Gastroesophageal sphincter (tissue), 3 donors: ENCODE measurements around the gene ANXA4.

Experiments
- POLR2A ChIP-seq, 2 donors: fragments of 450-650 bp; IDR thresholded peaks; one replicate each; pipeline ENCODE4 v1.6.1; 2017; ENCODE audit warnings: antibody characterized with exemption in 2 of 2, mild to moderate bottlenecking in 2 of 2, moderate library complexity in 1 of 2
- TF ChIP-seq, protein P1 (sequence below), 4 experiments: fragments of 200-600 bp in 2 of 4; fragments of 450-650 bp in 2 of 4; sonication (generic) in 1 of 4; IDR thresholded peaks; one replicate each; pipeline ENCODE4 v1.5.1; 2017 to 2019; ENCODE audit warnings: antibody characterized with exemption in 4 of 4, mild to moderate bottlenecking in 2 of 4, moderate library complexity in 2 of 4

DNA sequence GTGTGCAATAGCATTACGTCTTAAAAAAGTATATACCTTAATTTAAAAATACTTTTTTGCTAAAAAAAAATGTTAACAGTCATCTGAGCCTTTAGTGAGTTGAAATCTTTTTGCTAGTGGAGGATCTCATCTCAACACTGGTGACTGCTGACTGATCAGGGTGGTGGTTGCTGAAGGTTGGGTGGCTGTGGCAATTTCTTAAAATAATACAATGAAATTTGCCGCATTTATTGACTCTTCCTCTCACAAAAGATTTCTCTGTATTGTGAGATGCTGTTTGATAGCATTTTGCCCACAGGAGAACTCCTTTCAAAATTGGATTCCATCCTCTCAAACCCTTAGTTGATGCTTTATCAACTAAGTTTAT lies 46.1 kb upstream of the ANXA4 start:
- TF ChIP-seq, protein P1, sequence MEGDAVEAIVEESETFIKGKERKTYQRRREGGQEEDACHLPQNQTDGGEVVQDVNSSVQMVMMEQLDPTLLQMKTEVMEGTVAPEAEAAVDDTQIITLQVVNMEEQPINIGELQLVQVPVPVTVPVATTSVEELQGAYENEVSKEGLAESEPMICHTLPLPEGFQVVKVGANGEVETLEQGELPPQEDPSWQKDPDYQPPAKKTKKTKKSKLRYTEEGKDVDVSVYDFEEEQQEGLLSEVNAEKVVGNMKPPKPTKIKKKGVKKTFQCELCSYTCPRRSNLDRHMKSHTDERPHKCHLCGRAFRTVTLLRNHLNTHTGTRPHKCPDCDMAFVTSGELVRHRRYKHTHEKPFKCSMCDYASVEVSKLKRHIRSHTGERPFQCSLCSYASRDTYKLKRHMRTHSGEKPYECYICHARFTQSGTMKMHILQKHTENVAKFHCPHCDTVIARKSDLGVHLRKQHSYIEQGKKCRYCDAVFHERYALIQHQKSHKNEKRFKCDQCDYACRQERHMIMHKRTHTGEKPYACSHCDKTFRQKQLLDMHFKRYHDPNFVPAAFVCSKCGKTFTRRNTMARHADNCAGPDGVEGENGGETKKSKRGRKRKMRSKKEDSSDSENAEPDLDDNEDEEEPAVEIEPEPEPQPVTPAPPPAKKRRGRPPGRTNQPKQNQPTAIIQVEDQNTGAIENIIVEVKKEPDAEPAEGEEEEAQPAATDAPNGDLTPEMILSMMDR (IDR thresholded peaks at IDR 0.05) = no peak
- TF ChIP-seq POLR2A (IDR thresholded peaks at IDR 0.05) = no peak
